HepG2 (cell line): ENCODE measurements around the gene RUNDC1. TPM values are rescaled to one million over a fixed set of nuclear protein-coding genes. Genes with fewer than 3 reads are reported as not detected.

Experiments used
- ATAC-seq: fragments of 200-7000 bp; cut with Tn5 transposase; 3 replicates; pipeline ENCODE4 v1.9.1; 2020; ENCODE audit warnings: mild to moderate bottlenecking, moderate library complexity
- BruUV-seq: library from RNA; stranded (reverse); fragments of 400-500 nt; replicated peaks from 2 replicates; lab custom pipeline; 2021; lab: Mats Ljungman, UMichigan
- CTCF ChIA-PET: fragments of 300-600 bp; formaldehyde crosslinking; extraction: SDS; loops from one replicate; lab custom pipeline; 2021; ENCODE audit warnings: low total read pairs, inconsistent platforms, low intra/inter-chr PET ratio; lab: Yijun Ruan, JAX
- POLR2A ChIA-PET: fragments of 350-600 bp; sonication (Branson Sonifier 250); formaldehyde crosslinking; loops from one replicate; lab custom pipeline; 2020; ENCODE audit warnings: antibody characterized with exemption, inconsistent platforms; lab: Yijun Ruan, JAX
- DNase-seq: peaks from one replicate; pipeline ENCODE4 v3.0.0-alpha.2; 2015; ENCODE audit warnings: low spot score
- FAIRE-seq: peaks from 3 replicates; lab custom pipeline; 2011; peaks lifted over from hg19 to GRCh38; lab: Jason Lieb, UNC
- H2AFZ ChIP-seq: one replicate; pipeline ENCODE4 v1.6.1; 2011; ENCODE audit warnings: low read length, inconsistent platforms
- H3K27ac ChIP-seq: fragments of 300-600 bp; 3 replicates; pipeline ENCODE4 v1.8.0; 2011; ENCODE audit warnings: mixed run types, mild to moderate bottlenecking, mixed read lengths, low read length, inconsistent platforms; ENCODE audit not compliant: insufficient read depth; ENCODE audit errors: extremely low read length
- H3K27me3 ChIP-seq, 2 experiments: fragments of 200-600 bp in 1 of 2; 2 replicates in 1 of 2; 3 replicates in 1 of 2; pipeline versions ENCODE4 v1.6.0 to v1.8.0; 2011; ENCODE audit warnings: low read length in 2 of 2, mild to moderate bottlenecking in 2 of 2, moderate library complexity in 2 of 2, inconsistent platforms in 1 of 2; ENCODE audit not compliant: insufficient read depth in 2 of 2, control insufficient read depth in 1 of 2
- H3K36me3 ChIP-seq, 2 experiments: fragments of 200-600 bp in 1 of 2; replicated peaks in 1 of 2; 2 replicates in 1 of 2; 3 replicates in 1 of 2; pipeline versions ENCODE4 v1.5.1 to v1.8.0; 2011; ENCODE audit warnings: low read length in 2 of 2, inconsistent platforms in 1 of 2; ENCODE audit not compliant: insufficient read depth in 2 of 2, control insufficient read depth in 1 of 2
- H3K4me1 ChIP-seq: 2 replicates; pipeline ENCODE4 v1.5.1; 2012; ENCODE audit warnings: low read length, inconsistent platforms; ENCODE audit not compliant: insufficient read depth
- H3K4me2 ChIP-seq: 2 replicates; pipeline ENCODE4 v1.6.0; 2011; ENCODE audit warnings: low read depth, low read length, inconsistent platforms
- H3K4me3 ChIP-seq, 3 experiments: fragments of 200-600 bp in 1 of 3; sonication (generic), shearing (Covaris generic) in 1 of 3; replicated peaks in 1 of 3; 2 replicates each; pipeline ENCODE4 v1.5.1; 2011 to 2016; ENCODE audit warnings: low read length in 3 of 3, inconsistent platforms in 2 of 3, low read depth in 2 of 3, mild to moderate bottlenecking in 2 of 3, control low read depth in 1 of 3, mixed read lengths in 1 of 3; ENCODE audit not compliant: insufficient read depth in 1 of 3
- H3K79me2 ChIP-seq: one replicate; pipeline ENCODE4 v1.6.1; 2011; ENCODE audit warnings: low read length, inconsistent platforms; ENCODE audit not compliant: insufficient read depth
- H3K9ac ChIP-seq: 2 replicates; pipeline ENCODE4 v1.6.0; 2011; ENCODE audit warnings: mild to moderate bottlenecking, low read depth, low read length, inconsistent platforms; ENCODE audit not compliant: insufficient read depth
- H3K9me3 ChIP-seq: 2 replicates; pipeline ENCODE4 v1.5.1; 2012; ENCODE audit warnings: mild to moderate bottlenecking, low read length
- H4K20me1 ChIP-seq: 2 replicates; pipeline ENCODE4 v1.6.0; 2011; ENCODE audit warnings: inconsistent platforms, mild to moderate bottlenecking, low read length, moderate library complexity; ENCODE audit not compliant: insufficient read depth
- BCLAF1 ChIP-seq: fragments of 450-650 bp; IDR thresholded peaks from 2 replicates; pipeline ENCODE4 v1.6.1; 2017; ENCODE audit warnings: mild to moderate bottlenecking
- FOXP1 ChIP-seq, 2 experiments: fragments of 450-650 bp in 1 of 2; IDR thresholded peaks; 2 replicates each; pipeline ENCODE4 v1.6.1; 2017 to 2018; ENCODE audit warnings: antibody characterized with exemption in 1 of 2
- KAT7 ChIP-seq: IDR thresholded peaks from 2 replicates; pipeline ENCODE4 v1.6.1; 2018; ENCODE audit warnings: borderline replicate concordance, missing compliant biosample characterization
- KLF11 ChIP-seq: IDR thresholded peaks from 2 replicates; pipeline ENCODE4 v1.6.1; 2016; ENCODE audit warnings: missing compliant biosample characterization
- RXRA ChIP-seq: sonication (generic); formaldehyde crosslinking; IDR thresholded peaks from 2 replicates; pipeline ENCODE4 v1.5.1; 2020; ENCODE audit warnings: missing genetic modification reagents
- TAF15 ChIP-seq: fragments of 200-400 bp; formaldehyde crosslinking; IDR thresholded peaks from one replicate; pipeline ENCODE4 v1.6.1; 2018; ENCODE audit warnings: mild to moderate bottlenecking, low read depth, low read length; ENCODE audit not compliant: poor library complexity, severe bottlenecking
- ZFP1 ChIP-seq: IDR thresholded peaks from 2 replicates; pipeline ENCODE4 v1.6.1; 2016
- ZFP41 ChIP-seq: sonication (generic); formaldehyde crosslinking; IDR thresholded peaks from 2 replicates; pipeline ENCODE4 v1.4.0; 2020; ENCODE audit warnings: mild to moderate bottlenecking, missing genetic modification reagents, borderline replicate concordance
- ZNF18 ChIP-seq: sonication (generic); formaldehyde crosslinking; IDR thresholded peaks from 2 replicates; pipeline ENCODE4 v1.8.0; 2022; ENCODE audit warnings: mild to moderate bottlenecking, missing genetic modification reagents; ENCODE audit not compliant: insufficient replicate concordance
- ZNF24 ChIP-seq: fragments of 450-650 bp; IDR thresholded peaks from 2 replicates; pipeline ENCODE4 v1.6.1; 2017; ENCODE audit warnings: antibody characterized with exemption, mild to moderate bottlenecking
- ZNF446 ChIP-seq: sonication (generic); formaldehyde crosslinking; IDR thresholded peaks from 2 replicates; pipeline ENCODE4 v1.5.0; 2020; ENCODE audit warnings: mild to moderate bottlenecking, missing genetic modification reagents
- ZNF614 ChIP-seq: IDR thresholded peaks from 2 replicates; pipeline ENCODE4 v1.6.1; 2018; ENCODE audit warnings: missing biosample characterization, missing genetic modification reagents, inconsistent platforms, borderline replicate concordance
- ZNF883 ChIP-seq: sonication (generic); formaldehyde crosslinking; IDR thresholded peaks from 2 replicates; pipeline ENCODE4 v1.5.1; 2020; ENCODE audit warnings: mild to moderate bottlenecking, missing genetic modification reagents; ENCODE audit errors: not compliant biosample characterization
- ZSCAN29 ChIP-seq: sonication (generic); formaldehyde crosslinking; conservative IDR thresholded peaks from 2 replicates; pipeline ENCODE4 v1.4.0; 2020; ENCODE audit warnings: mild to moderate bottlenecking, missing genetic modification reagents
- in situ Hi-C: cut with HindIII; loops from 2 replicates; pipeline ENCODE4 v1.10.0; 2017; ENCODE audit warnings: low pct_unique_long_range_greater_than_20kb; ENCODE audit not compliant: extremely low pct_ligation_motif_present
- intact Hi-C: fragments of 100-400 bp; cut with micrococcal nuclease; formaldehyde crosslinking; loops from one replicate; pipeline ENCODE4 v1.10.0; 2022; ENCODE audit not compliant: unreplicated experiment
- polyA plus RNA-seq, 8 experiments: library from polyadenylated mRNA; depleted of rRNA in 3 of 8; stranded (reverse) in 7 of 8; unstranded in 1 of 8; fragments of >200 nt; fragmentation: Illumina TruSeq in 4 of 8; extraction: Trizol in 4 of 8; gene quantifications; 2 replicates each; pipeline versions ENCODE4 v1.2.1 to v1.2.3, GENCODE V29; 2011 to 2016; ENCODE audit warnings: low read depth in 4 of 8, missing spikeins in 1 of 8, mixed read lengths in 1 of 8; ENCODE audit not compliant: insufficient read depth in 1 of 8
- total RNA-seq, 5 experiments: library from RNA; depleted of rRNA; stranded (reverse); fragments of >200 nt; fragmentation: Illumina TruSeq; extraction: Trizol; gene quantifications; 2 replicates each; pipeline ENCODE4 v1.2.3, GENCODE V29; 2016; ENCODE audit warnings: low read depth in 1 of 5

RUNDC1 gene
- total and polyA plus RNA-seq, 2 of the 13 experiments (the other 11 are each of a cell fraction or from before 2014, with no cell fraction given) = 10.3 to 11.4 TPM

GRCh38 chr17:42982266-42982665 is 1.9 kb downstream of the RUNDC1 start:
- Histone ChIP-seq H3K4me3 (no peak overlapping the region), H3K27ac (no peak overlapping the region), H3K4me2 (peak overlapping the region; percentile 94), H2AFZ (no peak overlapping the region), H3K27me3 (peaks cover 0 to 3% of the 10 kb centered on the region in 2 experiments; a peak in 1 of 5 replicates), H3K36me3 (peaks cover 6 to 25% of the 10 kb centered on the region in 2 experiments), H3K9ac (0 out of 2 replicates have a peak overlapping the region, but pooled peaks have one; percentile 78), H3K9me3 (no peaks in the 10 kb centered on the region), H4K20me1 (no peaks in the 10 kb centered on the region), H3K4me1 (peaks cover 42% of the 10 kb centered on the region), H3K79me2 (peaks cover 17% of the 10 kb centered on the region)
- TF ChIP-seq ZNF614 (CRISPR knock-in tag) (no peak), ZNF446 (CRISPR knock-in tag) (no peak), ZNF883 (CRISPR knock-in tag) (no peak), ZFP1 (no peak), FOXP1 (IDR thresholded peaks at IDR 0.05) (no peak), FOXP1 (CRISPR knock-in tag; IDR thresholded peaks at IDR 0.05) (no peak), KLF11 (CRISPR knock-in tag) (no peak), ZNF18 (CRISPR knock-in tag) (no peak), BCLAF1 (no peak), ZNF24 (no peak), RXRA (no peak), ZFP41 (CRISPR knock-in tag) (no peak), ZSCAN29 (CRISPR knock-in tag) (no peak), KAT7 (CRISPR knock-in tag) (no peak), TAF15 (no peak)
- ChIA-PET POLR2A (interaction anchor here (1.0 to 4.3 kb wide), 2 partner anchors 16 to 40 kb away, joined by 3 to 53 read pairs; partner anchors contain the start of genes RPL27 and VAT1), CTCF (no interaction called here)
- no peak for ATAC-seq
- no peak for FAIRE-seq
- BruUV-seq = no TSS peak
- in situ Hi-C loops = loop anchor here (10.0 kb wide), 1 partner anchor 137 kb away; the partner anchor contains the start of gene AOC2
- no peak for DNase-seq
- intact Hi-C loops = loop anchor here (5.0 kb wide), 1 partner anchor 140 kb away; the partner anchor contains the start of gene AOC2
